Astrocyte of the cerebellum (primary cell): ENCODE data around the gene STATH.

Experiments used
- DNase-seq: peaks from one replicate; pipeline ENCODE4 v3.0.0-alpha.2; 2011; ENCODE audit warnings: low read depth
- H3K4me3 ChIP-seq: 2 replicates; pipeline ENCODE4 v1.5.1; 2011; ENCODE audit warnings: mild to moderate bottlenecking, low read depth, low read length, moderate library complexity
- CTCF ChIP-seq: IDR thresholded peaks from 2 replicates; pipeline ENCODE4 v1.5.1; 2012; ENCODE audit warnings: low read length, low read depth, moderate library complexity, mild to moderate bottlenecking; ENCODE audit errors: missing control alignments
- in situ Hi-C: cut with HindIII; loops from 2 replicates; pipeline ENCODE4 v1.10.0; 2017; ENCODE audit warnings: low sequenced_read_pairs

Gene STATH

GRCh38 chr4:69995526-69996016, at the start of gene STATH:
Gene STATH, plus strand, starts transcription at chr4:69995966. Its CDS starts 2,472 bp downstream, at chr4:69998438.
- in situ Hi-C loops = no loop called here
- DNase-seq = no peak
- no peak for TF ChIP-seq CTCF
- no peak within 1 kb of the TSS for H3K4me3 ChIP-seq

DNA sequence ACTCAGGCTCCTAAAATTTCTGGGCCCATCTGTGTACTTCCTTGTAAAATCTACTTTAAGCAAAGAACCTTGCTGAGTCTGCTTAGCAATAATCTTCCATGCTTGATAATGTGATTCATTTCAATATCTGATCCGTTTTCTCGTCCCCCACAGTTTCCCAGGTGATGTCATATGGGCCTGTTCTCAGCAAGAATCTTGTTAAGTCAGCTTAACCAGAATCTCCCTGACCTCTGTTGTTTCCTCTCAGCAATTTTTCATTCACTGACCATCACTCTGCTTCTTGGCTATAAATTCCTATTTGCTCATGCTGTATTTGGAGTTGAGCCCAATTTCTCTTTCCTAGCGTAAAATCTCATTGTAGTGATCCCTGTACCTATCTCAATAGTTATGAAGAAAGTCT, 44.2 kb upstream of the STATH start:
- no peak overlapping the region for H3K4me3 ChIP-seq
- peak; percentile 19 for DNase-seq
- in situ Hi-C loops = no loop called here
- TF ChIP-seq CTCF = no peak

- in situ Hi-C loops = no loop called here
- no peak overlapping the region for H3K4me3 ChIP-seq
- no peak for DNase-seq
- TF ChIP-seq CTCF = no peak
Measured at GRCh38 chr4:69957209-69957608, 38.6 kb upstream of the STATH start.

DNA sequence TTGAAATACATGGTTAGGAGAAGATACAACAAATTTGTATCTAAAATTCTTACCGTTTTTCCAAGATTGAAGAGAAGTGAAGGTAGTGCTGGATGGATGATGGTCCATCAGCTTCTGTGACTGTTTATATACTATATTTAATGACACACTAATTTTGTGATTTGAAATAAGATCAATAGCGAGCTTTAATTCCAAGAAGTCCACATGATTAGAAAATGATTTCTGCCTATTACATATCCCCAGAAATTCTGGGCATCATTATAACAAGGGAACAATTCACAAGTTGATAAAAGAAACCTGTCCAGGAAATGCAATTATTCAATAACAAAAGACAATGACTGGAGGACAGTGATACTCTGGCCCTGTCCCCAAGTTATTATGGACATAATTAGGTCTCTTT, 30.1 kb upstream of the STATH start, which contains the start of gene CSN2:
Gene CSN2, minus strand, starts transcription at position 101 of the 400 bp plus-strand sequence. CDS start 4,733 bp downstream, outside the sequence.
- no peak for DNase-seq
- H3K4me3 ChIP-seq = no peak within 1 kb of the TSS
- in situ Hi-C loops = no loop called here
- TF ChIP-seq CTCF = no peak

DNA sequence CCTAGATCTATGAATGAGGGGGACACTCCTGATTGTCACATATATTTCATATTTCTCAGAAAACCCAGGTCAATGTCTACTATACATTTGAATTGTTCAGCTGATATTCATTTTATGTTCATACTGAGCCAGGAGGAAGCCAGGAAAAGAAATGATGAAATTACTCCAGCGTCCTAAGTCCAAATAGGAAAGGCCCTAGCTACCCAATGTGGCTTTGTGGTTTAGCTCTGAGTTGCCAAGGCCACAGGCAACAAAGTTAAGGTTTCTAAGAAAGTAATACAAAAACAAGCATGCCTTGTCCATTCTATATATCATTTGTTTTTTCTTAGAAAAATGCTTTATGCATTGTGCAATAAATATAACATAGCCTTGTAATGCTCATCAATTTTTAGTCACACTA, 25.7 kb upstream of the STATH start:
- DNase-seq = no peak
- in situ Hi-C loops = no loop called here
- no peak for TF ChIP-seq CTCF
- no peak overlapping the region for H3K4me3 ChIP-seq

- H3K4me3 ChIP-seq = no peak overlapping the region
- TF ChIP-seq CTCF = no peak
- in situ Hi-C loops = no loop called here
- DNase-seq = no peak
Measured at GRCh38 chr4:69974631-69975030, 21.1 kb upstream of the STATH start.
